ENCODE results near the gene NT5DC4.

NT5DC4 gene

DNA sequence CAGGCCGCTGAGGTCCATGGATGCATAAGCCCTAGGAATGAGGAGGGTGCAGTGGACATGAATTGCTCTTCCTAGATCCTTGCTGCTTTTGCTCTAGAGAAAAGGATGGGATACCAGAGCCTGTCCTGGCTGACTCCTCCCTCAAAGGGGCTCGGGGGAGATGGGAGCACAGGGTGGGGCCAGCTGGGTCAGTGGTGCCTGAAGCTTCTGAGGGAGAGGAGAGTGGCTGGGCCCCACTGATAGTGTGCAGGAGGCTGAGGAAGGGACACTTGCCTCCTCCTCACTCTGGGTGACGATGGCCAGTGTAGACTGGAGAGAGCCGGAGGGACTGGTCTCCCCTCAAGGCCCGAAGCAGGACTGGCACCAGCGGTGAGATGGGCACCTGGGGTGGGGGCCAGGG lies at the start of gene NT5DC4:
NT5DC4 (plus strand) TSS at position 236 of the 400 bp plus-strand sequence; CDS start at position 296, 60 bp downstream.
- no peak for DNase-seq (ENCODE audit: low spot score)

DNA sequence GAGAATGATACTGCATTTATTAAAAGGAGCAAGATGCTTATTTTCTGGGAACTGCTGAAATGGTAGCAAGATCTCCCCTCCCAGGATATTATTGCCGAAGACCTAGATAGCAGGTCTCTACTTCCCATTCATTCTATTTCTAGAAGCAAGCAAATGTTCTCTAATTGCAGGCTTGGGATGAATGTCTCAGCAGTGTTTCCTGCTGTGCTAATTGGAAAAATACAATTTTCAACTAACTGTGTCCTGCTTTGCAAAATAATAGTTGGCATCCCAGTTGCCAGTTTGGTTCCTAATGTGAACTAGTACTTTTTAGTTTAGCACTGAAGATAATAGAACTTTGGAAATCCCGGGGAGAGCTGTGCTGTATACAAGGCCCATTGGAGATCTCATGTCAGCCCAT lies 49.0 kb upstream of the NT5DC4 start:
- no peak for DNase-seq (ENCODE audit: low spot score)

DNA sequence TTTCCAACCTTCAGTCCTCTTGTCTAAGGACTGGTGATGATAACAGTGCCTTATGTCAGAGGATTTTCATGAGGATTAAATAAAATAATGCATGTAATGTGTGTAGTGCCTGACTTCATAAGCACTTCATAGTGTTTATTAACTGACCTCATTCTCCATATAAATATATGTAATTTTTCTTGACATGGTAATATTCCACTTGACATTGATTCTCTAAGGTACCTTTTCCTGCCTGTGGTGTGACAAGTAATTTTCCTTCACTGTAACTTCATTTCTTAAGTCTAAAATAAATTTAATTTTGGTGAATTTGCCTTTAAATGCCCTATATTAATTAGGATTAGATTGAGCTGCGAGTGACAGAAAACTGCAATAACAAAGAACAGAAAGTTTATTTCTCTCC lies 47.8 kb upstream of the NT5DC4 start:
- no peak for DNase-seq (ENCODE audit: low spot score)

DNA sequence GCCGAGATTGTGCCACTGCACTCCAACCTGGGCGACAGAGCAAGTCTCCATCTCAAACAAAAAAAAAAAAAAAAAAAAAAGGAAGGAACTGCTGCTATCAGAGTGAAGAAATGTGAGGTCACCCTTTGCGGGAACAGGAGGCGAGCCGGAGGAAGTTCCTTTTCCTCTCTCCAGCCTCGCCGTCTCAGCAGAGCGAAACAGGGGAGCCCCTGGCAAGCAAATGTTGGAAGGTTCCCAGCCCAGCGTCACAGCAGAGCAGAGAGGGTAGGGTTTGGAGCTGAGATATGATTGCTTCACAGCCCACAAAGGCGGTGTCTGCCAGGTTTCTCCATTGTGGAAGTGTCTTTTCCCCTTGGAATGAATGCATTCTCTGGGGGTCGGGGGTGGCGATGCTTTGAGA lies 46.6 kb upstream of the NT5DC4 start:
- no peak for DNase-seq (ENCODE audit: low spot score)

DNA sequence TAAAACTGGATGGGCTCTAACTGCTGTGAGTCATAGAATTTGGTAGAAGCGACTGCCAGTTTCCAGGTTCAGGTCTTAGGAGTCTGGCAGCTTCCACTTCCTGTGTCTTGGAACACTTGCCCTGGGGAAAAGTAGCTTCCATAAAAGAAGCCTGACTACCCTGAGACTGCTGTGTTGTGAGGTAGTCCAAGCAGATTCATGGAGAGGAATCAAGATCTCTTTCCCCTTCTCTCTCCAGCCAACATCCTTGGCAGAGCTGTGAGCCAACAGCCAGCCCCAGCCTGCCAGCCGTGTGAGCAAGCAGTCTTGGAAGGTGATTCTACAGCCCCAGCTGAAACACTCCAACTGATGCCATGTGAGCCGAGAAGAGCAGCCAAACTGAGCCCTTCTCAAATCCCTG lies 41.3 kb upstream of the NT5DC4 start:
- peak; percentile 70 for DNase-seq (ENCODE audit: low spot score)

DNA sequence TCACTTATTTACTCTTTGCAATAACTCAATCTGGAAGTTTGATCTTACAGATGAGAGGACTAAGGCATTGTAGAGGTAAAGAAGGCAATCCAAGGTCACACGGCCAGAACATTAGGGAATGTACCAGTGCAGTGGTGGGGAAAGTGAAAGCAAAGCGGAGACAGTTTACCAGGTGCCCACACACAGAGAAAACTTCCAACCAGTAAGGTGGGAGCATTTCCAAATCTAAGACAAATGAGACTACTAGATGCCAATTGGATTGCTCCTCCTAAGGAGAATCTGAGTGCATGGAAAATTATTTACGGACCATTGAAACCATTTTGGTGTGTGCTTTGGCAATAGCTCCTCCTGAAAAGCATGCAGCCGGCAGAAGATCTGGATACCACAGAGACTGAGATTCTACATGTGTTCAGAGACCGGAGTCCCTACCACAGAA lies 40.1 kb upstream of the NT5DC4 start:
- peak; percentile 51 for DNase-seq (ENCODE audit: low spot score)

DNA sequence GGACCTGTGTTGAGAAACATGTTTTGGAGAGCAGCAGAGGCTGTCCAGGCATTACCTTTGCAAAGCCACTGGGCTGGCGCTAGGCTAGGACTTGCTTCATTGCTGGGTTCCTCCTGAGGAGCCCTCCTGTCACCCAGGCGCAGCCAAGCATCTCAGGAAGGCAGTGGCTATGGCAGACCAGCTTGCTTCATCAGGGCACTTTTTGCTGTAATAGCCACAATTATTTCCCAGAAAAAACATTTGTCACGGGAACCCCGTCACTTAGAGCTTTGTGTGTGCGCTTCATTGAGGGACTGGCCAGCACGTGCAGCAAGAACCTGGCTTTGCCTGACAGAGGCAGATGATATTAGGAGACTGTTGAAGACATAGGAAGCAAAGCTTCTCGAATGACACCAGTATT lies 38.7 kb upstream of the NT5DC4 start:
- no peak for DNase-seq (ENCODE audit: low spot score)

DNA sequence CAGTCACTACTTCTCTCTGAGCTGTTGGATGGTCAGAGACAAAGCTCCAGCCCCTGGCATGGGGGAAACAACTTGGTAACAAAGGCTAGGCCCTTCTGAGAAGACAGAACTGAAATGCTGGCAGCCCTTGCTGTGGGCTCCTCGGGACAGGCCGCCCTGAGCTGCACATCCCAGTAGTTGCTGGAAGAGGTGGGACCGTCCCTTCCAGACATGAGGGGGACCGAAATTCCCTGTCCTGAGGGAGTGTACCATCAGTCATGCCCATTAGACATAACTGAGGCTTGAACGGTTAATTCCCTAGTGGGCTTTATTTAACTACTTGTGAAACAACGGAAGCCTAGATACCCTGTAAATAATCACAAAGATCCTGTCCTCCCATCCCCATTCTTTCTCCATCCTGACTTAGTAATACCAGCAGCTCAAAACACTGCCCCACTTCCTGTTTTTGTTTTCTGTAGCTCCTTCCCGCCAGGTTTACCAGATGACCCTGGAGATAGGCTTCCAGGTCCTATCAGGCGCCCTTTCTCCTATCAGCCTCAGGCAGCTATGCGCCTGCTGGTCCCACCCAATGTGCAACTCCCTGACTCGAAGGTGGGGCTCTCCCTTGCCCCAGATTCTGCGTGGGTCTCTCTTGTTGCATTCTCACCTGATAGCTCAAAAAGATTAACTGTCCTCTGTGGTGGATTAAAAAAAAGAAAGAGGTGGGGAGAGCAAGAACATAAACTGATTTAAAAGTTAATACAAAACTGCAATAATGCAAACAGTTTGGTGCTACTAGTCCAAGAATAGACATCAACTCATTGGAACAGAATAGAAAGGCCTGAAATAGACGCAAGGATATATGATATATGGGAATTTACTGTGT lies 37.0 kb upstream of the NT5DC4 start:
- DNase-seq (ENCODE audit: low spot score): no peak

DNA sequence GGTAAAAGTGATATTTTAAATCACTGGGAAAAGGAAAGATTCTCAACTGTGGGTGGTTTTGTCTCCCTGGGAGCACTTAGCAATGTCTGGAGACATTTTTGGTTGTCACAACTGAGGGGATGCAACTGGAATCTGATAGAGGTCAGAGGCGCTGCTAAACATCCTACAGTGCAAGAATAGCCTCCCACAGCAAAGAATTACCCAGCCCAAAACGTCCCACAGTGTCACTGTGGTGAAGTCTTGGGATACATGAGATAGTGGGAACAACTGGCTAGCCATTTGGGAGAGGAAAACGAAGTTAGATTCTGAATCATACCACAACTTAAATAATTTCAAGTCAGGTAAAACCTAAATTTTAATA lies 36.4 kb upstream of the NT5DC4 start:
- no peak for DNase-seq (ENCODE audit: low spot score)

DNA sequence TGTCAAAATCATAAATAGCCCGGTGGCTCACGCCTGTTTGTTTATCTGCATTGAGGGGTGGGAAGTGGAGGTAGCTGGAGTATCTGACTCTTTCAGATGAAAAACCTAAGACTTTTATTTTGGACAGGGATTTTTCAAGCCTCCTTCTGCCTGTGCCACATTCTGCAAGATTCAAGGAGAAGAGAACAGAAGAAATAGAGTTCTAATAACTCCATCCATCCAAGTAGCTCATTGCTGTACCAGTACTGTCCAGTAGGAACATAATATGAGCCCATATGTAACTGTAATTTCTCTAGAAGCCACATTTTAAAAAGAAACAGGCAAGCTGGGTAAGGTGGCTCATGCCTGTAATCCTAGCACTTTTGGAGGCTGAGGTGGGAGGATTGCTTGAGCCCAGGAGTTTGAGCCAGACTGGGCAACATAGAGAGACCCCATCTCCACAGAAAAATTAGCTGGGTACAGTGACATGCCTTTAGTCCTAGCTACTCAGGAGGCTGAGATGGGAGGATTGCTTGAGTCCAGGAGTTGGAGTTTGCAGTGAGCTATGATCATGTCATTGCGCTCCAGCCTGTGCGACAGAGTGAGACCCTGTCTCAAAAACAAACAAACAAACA lies 35.4 kb upstream of the NT5DC4 start:
- no peak for DNase-seq (ENCODE audit: low spot score)

DNA sequence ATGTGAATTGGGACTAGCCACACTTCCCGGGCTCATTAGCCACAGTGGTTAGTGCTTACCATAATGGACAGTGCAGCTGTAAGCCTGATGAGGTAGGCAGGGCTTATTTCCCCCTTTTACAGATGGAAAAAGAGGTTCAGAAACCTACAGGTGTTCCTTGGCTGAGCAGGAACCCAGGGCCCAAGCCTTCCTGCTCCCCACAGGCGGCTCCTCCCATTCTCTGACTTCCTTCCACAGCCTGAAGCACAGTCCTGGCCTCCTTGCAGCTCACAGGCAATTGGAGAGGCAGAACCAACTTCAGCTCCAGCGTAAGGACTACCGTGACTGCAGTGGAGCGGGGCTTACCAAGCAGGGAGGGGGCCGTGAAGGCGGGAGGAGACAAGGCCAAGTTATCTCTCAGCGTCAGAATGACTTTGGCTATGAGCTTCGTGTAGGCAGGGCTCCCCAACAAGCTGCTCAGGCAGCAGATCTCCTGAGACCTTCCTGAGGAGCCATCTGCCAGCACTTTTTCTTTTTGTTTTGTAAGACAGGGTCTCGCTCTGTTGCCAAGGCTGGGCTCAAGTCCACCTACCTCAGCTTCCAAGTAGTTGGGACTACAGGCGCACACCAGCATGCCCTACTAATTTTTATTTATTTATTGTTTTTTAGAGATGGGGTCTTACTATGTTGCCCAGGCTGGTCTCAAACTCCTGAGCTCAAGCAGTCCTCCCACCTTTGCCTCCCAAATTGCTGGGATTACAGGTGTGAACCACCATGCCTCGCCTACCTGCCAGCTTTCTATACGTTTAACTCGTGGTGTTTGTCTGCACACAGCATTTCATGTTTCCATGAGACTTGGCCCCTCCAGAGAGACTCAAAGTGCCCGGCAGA lies 34.2 kb upstream of the NT5DC4 start:
- no peak for DNase-seq (ENCODE audit: low spot score)

DNA sequence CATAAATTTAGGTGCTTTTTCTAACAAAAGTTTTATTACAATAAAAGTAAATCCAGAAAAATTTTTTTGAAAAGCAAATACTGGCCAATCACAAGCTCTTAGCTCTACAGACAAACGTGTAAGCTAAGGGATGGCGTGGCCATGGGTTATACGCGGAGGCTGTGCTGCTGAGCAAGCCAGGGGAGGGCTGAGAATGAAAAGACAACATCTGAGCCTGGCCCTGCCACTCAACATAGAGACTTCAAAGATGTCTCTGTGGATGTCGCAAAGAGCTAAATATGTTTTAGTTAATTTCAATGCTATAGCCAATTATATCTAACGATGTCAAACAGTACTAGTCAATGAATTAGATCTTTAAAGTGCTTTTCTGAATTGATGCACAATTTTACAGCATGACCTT lies 33.3 kb upstream of the NT5DC4 start:
- DNase-seq (ENCODE audit: low spot score): no peak

DNA sequence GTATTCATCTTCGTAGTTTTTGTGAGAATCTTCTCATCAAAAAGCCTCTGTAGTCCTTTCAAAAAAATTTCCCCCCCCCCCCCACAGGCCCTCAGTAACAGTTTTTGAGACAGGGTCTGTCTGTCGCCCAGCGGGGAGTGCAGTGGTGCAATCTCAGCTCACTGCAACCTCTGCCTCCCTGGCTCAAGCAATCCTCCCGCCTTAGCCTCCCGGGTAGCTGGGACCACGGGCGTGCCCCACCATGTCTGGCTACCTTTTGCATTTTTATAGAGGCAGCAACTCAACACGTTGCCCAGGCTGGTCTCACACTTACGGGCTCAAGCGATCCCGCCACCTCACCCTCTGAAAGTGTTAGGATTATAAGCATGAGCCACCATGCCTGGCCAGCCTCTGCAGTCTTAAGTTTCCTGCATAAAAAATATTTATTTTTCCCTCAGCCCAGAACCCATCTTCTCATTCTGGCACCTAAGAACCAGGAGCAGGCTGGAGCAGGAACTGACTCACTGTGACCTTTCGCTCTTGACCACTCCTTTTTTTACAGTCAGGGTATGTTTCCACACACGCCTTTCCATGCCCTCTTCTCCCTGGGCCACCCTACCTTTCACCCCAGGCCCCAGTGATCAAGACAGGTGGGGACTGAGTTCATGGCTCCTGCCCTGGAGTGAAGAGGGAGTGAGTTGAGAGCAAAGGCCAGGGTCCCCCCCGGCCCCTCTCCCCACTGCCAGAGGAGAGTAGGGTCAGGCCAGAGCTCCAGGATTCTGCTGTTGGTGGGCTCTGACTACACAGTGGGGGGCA lies 32.5 kb upstream of the NT5DC4 start:
- no peak for DNase-seq (ENCODE audit: low spot score)

DNA sequence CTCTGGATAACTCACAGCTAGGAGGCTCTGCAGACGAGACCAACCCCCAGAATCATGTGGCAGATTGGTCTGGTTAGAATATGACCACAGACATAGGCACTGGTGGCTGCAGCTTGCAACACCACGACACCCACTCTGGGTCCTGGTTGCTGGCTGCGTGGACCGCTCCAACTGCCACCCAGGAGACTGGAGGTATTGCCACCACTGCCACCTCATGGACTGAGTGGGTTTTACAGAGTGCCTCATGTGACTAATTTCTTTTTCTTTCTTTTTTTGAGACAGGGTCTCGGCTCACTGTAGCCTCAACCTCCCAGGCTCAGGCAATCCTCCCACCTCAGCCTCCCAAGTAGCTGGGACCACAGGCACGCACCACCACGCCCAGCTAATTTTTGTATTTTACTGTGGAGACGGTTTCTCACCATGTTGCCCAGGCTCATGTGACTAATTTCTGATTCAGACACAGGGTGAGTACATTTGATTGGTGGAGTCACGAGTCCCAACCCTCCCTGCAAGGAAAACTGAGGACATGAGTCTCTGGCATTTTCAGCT lies 29.9 kb upstream of the NT5DC4 start:
- DNase-seq (ENCODE audit: low spot score): peak; percentile 59

DNA sequence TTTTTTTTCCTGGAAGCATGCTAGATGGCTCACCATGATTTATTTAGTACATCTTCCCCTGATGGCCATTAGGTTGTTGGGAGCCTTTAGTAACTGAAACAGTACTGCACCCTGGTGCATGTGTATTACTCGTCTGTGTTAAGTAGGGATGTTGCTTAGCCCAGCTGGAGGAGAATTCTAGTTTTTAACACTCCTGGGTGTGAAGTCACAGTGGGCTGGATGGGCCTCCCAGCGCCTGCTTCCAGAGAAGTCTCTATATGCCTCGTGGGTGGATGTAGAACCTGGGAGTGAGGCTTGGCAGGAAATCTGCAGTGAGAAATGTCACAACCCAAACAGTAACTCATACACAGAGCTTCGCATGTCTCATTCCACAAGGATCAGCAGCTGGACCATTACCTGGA lies 28.9 kb upstream of the NT5DC4 start:
- no peak for DNase-seq (ENCODE audit: low spot score)

DNA sequence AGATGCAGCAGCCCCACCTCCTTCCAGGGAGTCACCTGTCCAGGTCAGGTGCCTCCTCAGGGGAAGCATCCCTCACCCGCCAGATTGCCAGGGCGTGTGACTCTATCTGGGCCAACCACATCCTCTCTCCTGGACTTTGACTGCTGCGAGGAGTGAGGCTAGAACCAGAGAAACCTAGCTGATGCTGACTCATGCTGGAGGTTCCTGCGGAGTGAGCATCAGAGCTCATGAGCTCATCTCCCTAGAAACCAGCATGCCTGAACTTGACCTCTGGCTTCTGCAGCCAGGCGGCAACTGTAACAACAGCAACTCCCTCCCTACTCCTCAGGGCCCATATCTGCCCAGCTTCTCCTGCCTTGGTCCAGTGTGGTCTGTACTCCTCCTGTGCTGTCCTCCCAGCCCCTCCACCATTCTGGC lies 28.3 kb upstream of the NT5DC4 start:
- DNase-seq (ENCODE audit: low spot score): peak; percentile 92

DNA sequence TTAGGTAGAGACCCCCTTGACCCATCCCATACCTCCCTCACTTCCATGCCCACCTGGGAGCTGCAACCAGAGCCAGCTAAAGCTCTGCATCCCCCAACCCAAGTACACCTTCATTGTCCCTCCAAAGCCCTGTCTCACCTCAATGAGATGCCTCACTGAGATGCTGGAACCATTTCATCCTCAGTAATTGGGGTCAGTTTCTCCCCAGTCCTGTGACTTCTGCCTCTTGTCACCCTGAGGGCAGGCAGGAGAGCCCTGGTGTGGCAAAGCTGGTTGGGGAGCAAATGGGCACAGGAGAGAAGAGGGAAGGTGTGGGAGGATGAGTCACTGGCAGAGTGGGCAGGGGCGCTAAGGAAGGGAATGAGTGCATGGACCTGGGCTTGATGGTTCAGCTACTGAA lies 27.9 kb upstream of the NT5DC4 start:
- DNase-seq (ENCODE audit: low spot score): no peak

DNA sequence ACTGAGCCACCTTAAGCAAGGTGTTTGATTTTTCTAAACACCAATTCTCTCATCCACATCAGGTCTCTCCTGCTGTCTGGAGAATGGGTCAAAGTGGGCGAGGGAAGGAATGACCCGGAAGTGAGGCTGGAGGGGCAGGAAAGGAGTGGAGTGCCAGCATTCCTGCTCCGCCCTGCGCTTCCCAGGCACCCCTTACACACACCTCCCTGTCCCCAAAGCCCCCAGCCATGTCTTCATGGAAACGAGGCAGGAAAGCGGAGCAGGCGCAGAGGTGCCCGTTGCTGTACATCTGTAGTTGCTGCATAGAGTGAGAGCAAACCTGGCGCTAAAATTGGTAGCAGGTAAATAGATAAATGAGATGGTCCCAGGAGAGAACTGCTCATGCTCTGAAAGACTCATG lies 27.2 kb upstream of the NT5DC4 start:
- DNase-seq (ENCODE audit: low spot score): no peak

DNA sequence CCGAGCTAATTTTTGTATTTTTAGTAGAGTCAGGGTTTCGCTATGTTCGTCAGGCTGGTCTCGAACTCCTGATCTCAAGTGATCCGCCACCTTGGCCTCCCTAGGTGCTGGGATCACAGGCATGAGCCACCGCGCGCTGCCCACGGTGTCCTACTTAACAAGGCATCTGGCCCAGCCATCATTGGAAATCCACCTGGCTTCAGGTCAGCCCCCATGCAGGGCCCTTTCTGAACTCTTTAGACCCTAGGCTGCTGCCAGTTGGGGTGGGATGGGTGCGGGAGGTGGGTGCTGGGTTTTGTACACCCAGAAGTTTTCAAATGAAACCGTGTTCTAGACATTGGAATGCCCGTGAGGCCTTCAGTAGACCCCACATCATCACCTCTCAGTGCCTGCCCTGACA lies 26.6 kb upstream of the NT5DC4 start:
- DNase-seq (ENCODE audit: low spot score): no peak

DNA sequence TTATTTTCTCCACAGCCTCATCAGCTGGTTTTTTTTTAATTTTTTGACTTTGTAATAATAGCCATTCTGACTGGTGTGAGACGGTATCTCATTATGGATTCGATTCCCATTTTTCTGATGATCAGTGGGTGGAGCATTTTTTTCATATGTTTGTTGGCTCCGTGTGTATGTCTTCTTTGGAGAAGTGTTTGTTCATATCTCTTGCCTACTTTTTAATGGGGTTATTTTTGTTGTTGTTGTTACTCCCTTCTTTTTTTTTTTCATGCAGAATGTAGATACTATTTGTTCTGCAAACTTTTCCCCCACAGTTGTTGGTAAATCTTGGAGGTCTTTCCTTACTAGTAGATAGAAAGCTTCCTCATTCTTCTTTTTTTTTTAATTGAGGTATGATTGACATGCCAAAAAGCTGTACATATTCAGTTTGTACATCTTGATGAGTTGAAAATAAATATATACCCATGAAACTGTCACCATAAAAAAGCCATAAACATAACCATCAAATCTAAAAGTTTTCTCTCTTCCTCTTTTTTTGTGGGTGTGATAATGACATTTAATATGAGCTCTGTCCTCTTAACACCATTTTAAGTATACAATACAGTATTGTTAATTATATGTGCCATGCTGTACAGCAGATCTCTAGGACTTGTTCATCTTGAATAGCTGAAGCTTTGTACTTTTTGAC lies 21.8 kb upstream of the NT5DC4 start:
- DNase-seq (ENCODE audit: low spot score): no peak

Data from GM03348 (cell line).